HUDEP-2 (cell line): ENCODE results near the gene TMEM145.

Experiments used
- DNase-seq, 76 experiments: peaks; one replicate each; lab custom pipeline; 2025; ENCODE audit not compliant: unreplicated experiment in 76 of 76; lab: John Stamatoyannopoulos, UW

The TMEM145 gene

DNA sequence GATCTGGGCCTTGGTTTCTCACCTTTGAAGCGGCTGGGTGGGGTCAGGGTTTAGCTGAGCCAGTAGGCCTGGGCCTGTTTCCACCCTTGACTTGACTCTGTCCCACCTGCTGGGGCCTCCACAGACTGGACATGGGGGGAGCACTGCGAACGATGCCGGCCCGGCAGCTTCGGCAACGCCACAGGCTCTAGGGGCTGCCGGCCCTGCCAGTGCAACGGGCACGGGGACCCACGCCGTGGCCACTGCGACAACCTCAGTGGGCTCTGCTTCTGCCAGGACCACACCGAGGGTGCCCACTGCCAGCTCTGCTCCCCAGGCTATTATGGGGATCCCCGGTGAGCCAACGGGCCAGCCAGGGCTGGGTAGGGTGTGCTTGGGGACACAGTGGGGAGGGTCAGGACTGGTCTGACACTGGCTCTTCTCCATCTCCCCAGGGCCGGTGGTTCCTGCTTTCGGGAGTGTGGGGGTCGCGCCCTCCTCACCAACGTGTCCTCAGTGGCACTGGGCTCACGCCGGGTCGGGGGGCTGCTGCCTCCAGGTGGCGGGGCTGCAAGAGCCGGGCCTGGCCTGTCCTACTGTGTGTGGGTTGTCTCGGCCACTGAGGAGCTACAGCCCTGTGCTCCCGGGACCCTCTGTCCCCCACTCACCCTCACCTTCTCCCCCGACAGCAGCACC, 40.4 kb downstream of the TMEM145 start:
- no peak for DNase-seq

DNA sequence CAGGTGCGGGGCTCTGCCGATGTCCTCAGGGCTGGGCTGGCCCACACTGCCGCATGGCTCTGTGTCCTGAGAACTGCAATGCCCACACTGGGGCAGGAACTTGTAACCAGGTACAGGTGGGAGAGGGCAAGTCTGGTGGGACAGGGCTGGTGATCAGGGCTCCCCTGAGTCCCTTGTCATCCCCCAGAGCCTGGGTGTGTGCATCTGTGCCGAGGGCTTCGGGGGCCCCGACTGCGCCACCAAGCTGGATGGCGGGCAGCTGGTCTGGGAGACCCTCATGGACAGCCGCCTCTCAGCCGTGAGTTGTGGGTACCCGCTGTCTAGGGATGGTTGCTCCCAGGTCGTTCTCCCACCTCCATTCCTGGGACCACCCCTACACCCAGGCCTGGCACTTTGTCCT, 42.8 kb downstream of the TMEM145 start:
- DNase-seq, result no peak

DNA sequence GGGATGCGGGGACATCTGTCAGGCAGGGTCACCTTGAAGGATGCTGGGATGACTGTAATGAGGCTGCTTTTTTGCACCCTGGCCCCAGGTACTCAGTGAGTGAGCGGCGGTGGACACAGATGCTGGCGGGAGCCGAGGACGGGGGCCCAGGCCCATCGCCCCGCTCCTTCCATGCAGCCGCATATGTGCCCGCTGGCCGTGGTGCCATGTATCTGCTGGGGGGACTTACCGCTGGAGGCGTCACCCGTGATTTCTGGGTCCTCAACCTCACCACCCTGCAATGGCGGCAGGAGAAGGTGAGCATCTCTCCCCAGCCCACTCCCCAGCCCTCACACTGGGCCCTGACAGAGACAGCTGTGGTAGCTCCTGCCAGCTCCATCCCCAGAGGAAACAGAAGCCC, 43.6 kb downstream of the TMEM145 start:
- no peak for DNase-seq

DNA sequence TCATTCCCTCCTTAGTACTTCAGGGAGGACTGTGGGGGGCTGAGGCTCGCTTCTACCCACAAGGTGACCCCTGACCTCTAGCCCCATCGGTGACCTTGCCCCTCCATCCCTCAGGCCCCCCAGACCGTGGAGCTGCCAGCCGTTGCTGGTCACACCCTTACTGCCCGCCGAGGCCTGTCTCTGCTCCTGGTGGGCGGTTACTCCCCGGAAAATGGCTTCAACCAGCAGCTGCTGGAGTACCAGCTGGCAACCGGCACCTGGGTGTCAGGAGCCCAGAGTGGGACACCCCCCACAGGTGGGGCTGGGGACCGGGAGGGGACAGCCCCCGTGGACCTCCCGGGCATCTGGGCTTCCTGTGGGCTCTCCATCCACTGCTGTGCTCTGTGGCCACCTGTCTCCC, 44.2 kb downstream of the TMEM145 start:
- no peak for DNase-seq

DNA sequence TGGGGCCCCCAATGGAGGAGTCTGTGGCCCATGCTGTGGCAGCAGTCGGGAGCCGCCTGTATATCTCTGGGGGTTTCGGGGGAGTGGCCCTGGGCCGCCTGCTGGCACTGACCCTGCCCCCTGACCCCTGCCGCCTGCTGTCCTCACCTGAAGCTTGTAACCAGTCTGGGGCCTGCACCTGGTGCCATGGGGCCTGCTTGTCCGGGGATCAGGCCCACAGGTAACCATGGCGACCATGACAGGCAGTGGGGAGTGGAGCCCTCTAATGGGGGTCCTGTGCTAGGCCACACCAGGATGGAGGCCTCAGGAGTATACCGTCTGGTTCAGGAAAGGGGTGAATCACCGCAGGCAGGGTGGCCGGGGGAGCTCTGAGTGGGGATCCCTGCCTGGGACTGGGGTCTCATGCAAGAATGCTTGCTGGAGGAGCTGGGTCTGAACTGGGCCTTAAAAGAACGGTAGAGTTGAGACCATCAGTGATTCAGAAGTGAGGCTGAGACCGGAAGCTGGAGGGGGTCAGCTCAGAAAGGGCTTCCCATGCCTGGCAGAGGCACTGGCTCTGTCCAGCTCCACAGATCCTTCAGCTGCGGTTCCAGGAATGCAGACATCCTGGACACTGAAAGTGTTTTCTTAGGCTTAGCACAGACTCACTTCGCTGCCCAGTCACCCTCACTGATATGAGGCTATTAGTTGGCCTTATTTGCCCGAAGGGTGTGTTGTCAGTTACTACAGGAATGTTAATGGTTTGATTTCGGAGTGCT, 47.9 kb downstream of the TMEM145 start:
- no peak for DNase-seq

DNA sequence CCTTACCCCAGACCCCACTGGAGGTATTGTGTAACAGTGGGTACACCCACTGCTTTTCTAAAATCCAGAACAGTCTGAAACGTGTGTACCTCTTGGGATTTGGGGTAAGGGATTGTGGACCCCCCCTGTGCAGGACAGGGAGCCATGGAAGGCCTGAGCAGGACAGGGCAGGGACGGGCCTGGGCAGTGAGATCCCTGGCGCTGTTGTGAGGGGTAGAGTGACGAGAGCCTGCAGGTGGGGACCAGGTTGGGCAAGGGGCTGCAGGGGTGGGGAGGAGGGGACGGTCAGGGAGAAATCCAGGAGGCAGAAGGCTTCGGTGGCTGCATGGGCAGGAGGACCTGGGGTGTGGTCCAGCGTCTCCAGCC, 48.4 kb downstream of the TMEM145 start:
- no peak for DNase-seq

DNA sequence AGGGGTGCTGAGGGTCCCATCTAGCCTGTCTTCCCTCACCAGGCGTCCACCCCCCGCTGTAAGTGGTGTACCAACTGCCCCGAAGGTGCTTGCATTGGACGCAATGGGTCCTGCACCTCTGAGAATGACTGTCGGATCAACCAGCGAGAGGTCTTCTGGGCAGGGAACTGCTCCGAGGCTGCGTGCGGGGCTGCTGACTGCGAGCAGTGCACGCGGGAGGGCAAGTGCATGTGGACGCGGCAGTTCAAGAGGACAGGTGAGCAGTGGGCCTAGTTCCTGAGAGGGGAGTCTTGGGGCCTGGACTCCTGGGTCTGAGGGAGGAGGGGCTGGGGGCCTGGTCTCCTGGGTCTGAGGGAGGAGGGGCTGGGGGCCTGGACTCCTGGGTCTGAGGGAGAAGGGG, 49.2 kb downstream of the TMEM145 start:
- no peak for DNase-seq

DNA sequence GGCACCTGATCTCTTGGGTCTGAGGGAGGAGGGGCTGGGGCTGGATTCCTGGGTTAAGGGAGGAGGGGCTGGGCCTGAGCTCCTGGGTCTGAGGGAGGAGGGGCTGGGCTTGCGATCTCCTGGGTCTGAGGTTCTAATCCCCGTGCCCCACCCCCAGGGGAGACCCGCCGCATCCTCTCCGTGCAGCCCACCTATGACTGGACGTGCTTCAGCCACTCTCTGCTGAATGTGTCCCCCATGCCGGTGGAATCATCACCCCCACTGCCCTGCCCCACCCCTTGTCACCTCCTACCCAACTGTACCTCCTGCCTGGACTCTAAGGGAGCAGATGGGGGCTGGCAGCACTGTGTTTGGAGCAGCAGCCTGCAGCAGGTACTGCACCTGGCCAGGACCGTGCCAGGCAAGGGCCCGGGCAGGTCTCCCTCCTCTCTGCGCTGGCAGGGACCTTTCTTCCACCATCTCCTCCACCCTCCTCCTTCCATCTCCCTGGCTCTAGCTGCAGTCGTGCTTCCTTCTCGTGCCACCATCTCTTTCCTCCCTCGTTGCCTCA, 49.9 kb downstream of the TMEM145 start:
- DNase-seq, result no peak

DNA sequence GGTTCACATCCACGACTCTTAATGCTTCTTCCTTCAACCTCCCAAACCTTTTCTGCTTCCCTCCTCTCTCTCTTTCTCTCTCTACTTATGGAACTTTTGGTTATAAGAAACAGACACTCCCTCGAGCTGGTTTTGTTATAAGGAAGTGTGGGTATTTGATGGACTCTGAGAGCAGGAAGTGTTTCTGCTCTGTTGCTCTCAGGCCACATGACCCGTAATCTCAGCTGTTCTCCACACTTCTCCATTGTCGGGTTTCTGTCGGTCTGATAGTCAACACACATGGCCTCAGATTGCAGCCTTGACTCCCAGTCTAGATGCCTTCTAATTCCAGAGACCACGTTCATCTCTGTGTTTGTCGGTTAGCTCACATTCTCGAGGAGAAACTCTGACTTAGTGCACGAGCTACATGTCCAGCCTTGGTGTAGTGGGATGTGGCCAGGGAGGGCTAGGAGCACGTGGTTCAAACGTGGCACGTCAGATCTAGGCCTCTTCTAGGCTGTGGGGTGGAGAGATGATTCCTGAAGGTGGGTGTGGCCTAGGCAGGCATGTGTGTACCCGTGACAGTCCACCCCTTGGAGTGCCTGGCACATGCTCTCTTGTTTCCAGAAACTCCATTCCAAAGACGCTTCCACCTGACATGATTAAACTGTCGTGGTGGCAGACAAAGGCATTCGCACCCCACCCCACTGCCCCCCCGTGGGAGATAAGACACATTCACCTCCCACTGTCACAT, 50.7 kb downstream of the TMEM145 start:
- no peak for DNase-seq

DNA sequence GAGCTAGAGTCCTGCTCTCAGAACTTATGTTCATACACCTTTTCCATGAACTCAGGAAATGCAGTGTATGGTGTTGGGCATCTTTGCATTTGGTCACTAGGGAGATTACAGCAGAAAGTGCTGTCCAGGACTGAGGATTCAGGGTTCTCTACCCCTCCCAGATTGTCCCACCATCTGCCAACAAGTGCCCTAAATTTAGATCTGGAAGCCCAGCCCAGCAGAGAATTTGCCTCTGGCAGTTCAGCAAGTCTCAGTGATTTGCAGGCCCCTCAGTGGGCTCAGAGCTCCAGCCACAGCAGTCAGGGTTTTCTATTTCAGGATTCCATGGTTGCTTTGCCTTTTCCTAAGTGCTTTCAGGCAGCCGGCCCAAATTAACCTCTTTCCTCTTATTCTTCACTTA, 53.6 kb downstream of the TMEM145 start:
- no peak for DNase-seq

DNA sequence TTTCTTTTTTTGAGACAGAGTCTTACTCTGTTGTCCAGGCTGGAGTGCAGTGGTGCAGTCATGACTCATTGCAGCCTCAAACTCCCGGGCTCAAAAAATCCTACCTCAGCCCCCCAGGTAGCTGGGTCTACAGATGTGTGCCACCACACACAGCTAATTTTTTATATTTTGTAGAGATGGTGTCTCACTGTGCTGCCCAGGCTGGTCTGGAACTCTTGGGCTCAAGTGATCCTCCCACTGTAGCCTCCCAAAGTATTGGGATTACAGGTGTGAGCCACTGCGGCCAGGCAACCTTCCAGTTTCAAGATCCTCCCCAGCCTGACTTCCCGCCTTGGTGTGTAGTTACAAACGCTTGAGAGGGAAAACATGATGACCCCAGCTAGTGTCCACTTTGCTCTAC, 54.8 kb downstream of the TMEM145 start:
- DNase-seq, result no peak

DNA sequence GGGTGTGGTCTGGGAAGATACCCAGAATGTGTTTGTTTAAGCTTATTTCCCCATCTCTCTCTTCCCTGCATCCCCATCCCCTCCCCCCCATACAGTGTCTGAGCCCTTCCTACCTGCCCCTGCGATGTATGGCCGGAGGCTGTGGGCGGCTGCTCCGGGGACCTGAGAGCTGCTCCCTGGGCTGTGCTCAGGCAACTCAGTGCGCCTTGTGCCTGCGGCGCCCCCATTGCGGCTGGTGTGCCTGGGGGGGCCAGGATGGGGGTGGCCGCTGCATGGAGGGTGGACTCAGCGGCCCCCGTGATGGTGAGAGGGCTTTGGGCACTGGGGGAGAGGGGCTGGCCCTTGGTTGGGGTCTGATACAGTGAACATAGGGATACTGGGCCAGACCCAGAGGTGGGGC, 55.3 kb downstream of the TMEM145 start:
- DNase-seq, result no peak

DNA sequence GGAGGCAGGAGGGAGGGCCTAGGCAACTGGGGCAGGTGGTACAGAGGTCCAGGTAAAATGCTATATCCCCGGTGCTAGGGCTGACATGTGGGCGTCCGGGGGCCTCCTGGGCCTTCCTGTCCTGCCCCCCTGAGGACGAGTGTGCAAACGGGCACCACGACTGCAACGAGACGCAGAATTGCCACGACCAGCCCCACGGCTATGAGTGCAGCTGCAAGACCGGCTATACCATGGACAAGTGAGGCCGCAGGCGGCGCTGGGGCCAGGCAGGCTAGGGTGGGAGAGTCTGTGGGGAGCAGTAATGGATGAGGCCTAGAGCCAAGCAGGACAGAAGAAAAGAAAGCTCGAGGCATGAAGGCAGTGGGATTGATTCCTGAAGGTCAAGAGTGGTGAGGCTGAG, 55.7 kb downstream of the TMEM145 start:
- no peak for DNase-seq

DNA sequence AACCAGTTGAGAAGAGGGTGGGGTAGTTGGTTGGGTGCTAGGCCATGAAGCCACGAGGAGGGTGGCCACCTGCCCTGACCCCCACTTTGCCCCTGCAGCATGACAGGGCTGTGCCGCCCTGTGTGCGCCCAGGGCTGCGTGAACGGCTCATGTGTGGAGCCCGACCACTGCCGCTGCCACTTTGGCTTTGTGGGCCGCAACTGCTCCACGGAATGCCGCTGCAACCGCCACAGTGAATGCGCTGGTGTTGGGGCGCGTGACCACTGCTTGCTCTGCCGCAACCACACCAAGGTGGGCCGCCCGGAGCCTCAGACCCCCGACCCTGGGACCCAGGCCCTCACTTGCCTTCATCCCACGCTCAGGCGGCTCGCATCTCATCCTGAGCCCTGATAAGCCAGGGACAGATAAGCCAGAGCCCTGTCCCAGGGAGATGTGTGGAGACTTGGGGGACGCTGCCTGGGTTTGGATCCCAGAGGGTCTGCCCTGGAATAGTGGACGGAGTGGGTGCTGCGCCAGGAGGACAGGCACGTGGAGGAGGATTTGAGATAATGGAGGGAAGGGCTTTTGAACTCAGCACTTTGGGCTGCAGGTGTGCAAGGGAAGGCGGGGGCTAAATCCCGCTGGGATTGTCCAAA, 56.4 kb downstream of the TMEM145 start:
- DNase-seq, result no peak

DNA sequence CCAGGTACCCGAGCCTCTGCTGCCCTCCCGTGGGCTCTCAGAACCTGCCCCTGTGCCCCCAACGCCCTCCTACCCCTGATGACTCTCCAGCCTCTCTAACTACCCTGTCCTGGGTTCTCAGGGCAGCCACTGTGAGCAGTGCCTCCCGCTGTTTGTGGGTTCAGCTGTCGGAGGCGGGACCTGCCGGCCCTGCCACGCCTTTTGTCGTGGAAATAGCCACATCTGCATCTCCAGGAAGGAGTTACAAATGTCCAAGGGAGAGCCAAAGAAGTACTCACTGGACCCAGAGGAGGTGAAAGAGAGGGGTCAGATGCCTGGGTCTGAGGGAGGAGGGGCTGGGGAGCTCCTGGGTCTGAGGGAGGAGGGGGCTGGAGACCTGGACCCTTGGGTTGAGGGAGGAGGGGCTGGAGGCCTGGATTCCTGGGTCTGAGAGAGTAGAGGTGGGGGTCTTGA, 57.0 kb downstream of the TMEM145 start:
- no peak for DNase-seq

DNA sequence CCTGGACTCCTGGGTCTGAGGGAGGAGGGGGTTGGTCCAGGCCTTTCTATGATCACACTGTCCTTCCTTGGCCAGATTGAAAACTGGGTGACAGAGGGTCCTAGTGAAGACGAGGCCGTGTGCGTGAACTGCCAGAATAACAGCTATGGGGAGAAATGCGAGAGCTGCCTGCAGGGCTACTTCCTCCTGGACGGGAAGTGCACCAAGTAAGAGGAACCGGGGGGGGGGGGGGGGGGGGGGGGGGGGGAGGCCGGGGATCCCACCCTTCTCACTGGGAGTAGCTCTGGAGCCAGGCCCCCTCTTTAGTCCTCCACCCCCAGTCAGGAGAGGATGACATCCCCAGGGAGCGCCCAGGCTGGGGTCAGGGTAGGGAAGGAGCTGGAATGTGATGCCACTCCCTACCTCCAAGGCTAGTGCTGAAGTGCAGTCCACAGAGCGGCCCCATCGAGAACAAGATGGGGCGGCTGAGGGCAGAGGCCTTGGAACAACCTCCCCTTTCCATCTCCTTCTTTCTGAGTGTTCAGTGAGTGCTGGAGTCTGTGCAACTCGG, 57.6 kb downstream of the TMEM145 start:
- DNase-seq, result no peak
